HG03280 (cell line): ENCODE results near the gene SERINC4.
"Not testable (repeated sequence)": the region's sequence is repeated elsewhere in the genome, so short reads cannot be mapped to it uniquely, and the experiment has no call there.

Source experiments
- ATAC-seq: cut with Tn5 transposase; IDR thresholded peaks from one replicate; pipeline ENCODE4 v1.9.1; 2021; ENCODE audit warnings: mild to moderate bottlenecking, moderate library complexity; ENCODE audit not compliant: unreplicated experiment

The SERINC4 gene

GRCh38 chr15:43799945-43800285 is at the start of gene SERINC4:
SERINC4 (minus strand) TSS chr15:43800220; CDS start chr15:43799986, 234 bp downstream.
- ATAC-seq = no peak

DNA sequence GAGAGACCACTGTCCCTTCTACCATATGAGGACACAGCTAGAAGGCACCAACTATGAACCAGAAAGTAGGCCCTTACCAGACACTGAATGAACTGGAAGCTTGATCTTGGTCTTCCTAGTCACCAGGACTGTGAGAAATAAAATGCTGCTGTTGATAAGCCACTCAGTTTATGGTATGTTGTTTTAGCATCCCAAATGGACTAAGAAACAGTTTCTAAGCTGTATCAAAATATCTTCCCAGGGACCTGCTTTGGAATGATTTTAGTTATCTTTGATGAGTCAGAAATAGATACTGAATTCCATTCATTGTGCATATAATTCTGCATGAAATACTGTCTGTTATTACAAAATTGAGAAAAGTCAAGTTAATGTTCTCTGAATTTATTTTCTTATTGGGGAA is 45.4 kb upstream of the SERINC4 start:
- ATAC-seq = no peak

- ATAC-seq = not testable (repeated sequence)
Measured at GRCh38 chr15:43832485-43832884, 32.5 kb upstream of the SERINC4 start.

DNA sequence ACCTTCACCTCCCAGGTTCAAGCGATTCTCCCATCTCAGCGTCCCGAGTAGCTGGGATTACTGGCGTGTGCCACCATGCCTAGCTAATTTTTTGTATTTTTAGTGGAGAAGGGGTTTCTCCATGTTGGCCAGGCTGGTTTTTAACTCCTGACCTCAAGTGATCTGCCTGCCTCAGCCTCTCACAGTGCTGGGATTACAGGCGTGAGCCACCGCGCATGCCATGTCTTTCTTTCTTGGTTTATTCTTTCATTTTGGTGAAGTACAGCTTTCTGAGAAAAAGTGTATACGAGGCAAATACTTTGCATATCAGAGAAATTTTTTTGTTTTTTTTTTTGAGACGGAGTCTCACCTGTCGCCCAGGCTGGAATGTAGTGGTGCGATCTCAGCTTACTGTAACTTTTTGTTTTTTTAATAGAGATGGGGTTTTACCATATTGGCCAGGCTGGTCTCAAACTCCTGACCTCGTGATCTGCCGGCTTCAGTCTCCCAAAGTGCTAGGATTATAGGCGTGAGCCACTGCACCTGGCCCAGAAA is 31.6 kb upstream of the SERINC4 start:
- not testable (repeated sequence) for ATAC-seq

- ATAC-seq = not testable (repeated sequence)
Measured at GRCh38 chr15:43830691-43831275, 30.8 kb upstream of the SERINC4 start.

GRCh38 chr15:43829951-43830540 is 30.0 kb upstream of the SERINC4 start:
- ATAC-seq = not testable (repeated sequence)

GRCh38 chr15:43828061-43828657 is 28.1 kb upstream of the SERINC4 start:
- no peak for ATAC-seq

DNA sequence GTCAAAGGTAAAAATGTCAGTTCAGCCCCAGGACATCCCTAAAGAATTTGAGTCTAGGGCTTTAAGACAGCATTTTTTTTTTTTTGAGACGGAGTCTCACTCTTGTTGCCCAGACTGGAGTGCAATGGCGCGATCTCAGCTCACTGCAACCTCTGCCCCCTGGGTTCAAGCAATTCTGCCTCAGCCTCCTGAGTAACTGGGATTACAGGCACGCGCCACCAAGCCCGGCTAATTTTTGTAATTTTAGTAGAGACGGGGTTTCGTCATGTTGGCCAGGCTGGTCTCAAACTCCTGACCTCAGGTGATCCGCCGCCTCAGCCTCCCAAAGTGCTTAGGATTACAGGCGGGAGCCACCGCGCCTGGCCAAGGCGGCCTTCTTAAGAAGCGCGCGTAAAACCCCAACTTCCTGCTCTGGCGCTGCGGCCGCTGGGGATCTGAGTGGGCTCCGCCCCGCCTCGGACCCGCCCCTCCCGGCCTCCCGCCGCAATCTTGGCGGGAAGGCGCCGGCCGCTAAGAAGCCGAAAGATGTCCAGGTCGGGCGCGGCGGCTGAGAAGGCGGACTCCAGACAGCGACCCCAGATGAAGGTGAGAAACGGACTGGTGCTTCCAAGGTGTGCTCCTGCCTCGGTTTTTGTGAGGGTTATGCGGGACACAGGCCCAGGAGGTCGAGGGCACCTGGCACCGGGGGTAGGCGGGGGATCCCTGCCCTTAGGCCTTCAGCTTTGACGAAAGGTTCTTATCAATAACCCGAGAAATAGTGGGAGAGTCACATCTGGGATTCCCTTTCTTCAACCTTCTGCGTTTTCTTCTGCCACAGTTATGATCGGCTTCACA is 26.7 kb upstream of the SERINC4 start, which contains the start of gene WDR76:
Gene WDR76, plus strand, starts transcription at position 495 of the 834 bp plus-strand sequence. Its CDS starts 31 bp downstream, at position 526.
- ATAC-seq = peak; percentile 51

DNA sequence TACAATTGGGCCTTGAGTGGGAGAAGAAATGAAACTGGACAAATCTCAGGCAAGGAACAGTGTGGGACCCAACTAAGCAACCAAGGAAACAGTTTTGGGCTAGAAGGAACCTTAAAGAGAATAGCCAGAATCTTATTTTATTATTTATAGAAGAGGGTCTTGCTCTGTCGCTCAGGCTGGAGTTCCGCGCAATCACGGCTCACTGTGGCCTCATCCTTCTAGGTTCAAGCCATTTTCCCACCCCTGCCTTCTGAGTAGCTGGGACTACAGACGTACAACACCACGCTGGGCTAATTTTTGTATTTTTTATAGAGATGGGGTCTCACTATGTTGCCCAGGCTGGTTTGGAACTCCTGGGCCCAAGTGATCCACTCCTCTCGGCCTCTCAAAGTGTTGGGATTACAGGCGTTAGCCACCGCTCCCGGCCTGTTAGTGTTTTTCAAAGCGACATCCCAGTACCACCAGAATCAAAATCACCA is 26.0 kb upstream of the SERINC4 start:
- ATAC-seq = no peak

DNA sequence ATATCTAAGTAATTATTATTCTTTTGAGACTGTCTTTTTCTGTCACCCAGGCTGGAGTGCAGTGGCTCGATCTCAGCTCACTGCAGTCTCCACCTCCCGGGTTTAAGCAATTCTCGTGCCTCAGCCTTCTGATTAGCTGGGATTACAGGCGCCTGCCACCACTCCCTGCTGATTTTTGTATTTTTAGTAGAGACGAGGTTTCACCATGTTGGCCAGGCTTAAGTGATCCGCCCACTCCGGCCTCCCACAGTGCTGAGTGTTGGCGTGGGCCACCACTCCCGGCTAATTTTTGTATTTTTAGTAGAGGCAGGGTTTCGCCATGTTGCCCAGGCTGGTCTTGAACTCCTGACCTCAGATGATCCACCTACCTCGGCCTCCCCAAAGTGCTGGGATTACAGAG is 25.3 kb upstream of the SERINC4 start:
- not testable (repeated sequence) for ATAC-seq

DNA sequence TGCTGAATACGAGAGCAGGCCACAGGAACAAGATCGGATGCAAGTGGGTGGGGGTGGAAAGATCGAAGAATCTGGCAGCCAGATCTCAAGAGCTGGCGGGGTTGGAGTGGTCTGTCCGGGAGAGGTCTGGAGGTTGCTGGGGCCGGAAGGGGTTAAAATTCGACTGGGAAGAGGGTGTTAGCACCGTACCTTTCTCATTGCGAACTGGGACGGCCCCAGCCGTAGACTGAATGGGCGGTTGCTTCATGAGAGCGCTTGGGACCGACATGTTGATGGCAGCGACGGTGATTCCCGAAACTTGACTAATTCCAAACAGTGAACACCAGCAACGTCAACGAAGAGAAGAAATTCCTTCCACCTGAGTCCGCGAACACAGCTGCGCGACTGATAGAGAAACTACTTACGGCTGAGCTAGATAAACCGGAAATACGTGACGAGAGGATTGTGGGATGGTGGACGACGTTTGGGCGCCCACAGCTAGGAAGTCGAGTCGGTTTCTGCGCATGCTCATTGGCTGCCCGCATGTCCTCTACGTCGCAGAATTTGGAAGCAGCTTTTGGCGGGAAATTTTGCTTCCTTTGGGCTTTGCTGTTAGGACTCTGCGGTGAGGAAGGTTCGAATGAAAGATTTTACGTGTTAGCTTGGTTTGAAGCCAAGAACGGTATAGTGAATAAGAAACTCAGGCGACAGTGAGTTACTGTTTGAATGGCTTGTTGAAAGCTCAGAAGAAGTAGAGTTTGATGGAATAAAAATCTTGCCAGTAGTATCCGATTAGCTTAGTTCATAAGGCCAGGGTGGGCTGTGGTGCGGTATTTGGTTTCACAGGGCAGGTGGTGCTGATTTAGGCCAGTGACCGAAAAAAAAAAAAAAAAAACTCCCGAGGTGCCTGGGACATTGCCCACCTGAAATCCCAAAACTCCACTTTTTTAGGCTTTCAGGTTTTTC is 24.6 kb upstream of the SERINC4 start, which contains the start of gene MFAP1:
Gene MFAP1, minus strand, starts transcription at position 389 of the 945 bp plus-strand sequence. Its CDS starts 121 bp downstream, at position 268.
- peak; percentile 72 for ATAC-seq

DNA sequence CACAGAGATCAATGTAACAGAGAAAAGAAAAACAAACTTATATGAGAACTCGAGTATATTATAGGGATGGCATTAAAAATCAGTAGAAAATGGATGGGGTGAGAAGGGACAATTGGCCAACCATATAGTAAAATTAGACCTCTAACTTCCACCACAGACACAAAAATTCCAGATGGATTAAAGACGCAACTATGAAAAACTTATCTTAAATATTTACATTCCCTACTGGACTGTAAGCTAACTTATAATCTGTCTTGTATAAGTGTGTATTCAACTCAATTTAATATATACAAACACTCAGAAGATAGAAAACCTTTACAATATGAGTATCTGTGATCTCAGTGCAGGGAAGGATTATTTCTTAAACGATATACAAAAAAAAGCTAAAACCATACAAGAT is 21.5 kb upstream of the SERINC4 start:
- ATAC-seq = no peak

GRCh38 chr15:43815064-43815463 is 15.0 kb upstream of the SERINC4 start:
- not testable (repeated sequence) for ATAC-seq

DNA sequence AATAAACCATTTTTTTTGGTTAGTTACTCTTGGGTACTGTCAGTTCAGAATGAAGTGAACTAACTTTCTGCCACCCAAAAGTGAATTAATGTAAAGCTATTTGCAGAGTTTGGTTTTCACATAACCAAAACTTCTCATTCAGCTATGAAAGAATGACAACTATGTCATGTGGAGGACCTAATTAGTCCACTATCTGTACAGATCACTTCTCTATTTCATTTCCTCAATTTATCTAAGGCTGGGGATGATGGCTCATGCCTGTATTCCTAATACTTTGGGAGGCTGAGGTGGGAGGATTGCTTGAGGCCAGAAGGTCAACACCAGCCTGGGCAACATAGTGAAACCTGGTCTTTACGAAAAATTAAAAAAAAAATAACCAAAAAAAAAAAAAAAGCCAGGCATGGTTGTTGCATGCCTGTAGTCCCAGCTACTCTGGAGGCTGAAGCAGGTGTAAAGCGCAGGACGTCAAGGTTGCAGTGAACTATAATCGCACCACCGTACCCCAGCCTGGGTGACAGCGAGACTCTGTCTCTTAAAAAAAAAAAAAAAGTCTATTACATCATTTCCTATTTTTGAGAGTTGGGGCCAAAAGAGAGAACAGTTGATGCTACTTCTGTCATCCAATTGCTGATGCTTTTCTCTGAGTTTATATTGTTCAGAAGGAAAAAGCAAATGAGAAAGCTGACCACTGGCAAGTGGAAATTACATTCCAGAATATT is 9.1 kb upstream of the SERINC4 start:
- no peak for ATAC-seq

DNA sequence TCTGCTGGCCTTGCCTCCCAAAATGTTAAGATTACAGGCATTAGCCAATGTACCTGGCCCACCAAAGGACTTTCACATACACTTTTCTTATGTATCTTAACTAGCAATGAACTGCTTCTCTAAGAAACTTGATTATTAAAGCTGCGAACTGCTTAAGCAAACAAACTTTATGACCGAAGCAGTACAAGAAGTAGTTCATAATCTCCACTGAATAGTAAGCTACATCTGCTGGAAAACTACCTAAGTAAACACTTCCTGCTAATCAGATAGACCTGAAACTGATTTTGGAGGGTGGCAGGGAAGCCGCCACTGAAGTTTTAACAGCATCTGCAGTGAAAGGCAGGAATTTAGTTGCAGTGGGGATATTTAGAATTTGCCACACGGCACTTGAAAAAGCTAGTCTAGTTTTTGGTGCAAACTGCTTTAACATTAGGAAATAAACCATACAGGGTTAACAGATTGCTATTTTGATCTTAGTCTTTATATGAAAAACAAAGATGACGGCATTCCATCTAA is 8.5 kb upstream of the SERINC4 start:
- no peak for ATAC-seq

DNA sequence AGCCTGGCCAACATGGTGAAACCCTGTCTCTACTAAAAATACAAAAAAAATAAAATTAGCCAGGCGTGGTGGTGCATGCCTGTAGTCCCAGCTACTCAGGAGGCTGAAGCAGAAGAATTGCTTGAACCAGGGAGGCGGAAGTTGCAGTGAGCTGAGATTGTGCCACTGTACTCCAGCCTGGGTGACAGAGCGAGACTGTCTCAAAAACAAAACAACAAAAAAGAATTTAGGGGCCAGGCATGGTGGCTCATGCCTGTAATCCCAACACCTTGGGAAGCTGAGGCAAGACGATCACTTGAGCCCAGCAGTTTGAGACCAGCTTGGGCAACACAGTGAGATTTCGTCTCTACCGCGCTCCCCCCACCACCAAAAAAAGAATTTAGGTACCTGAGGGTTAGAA is 2.7 kb upstream of the SERINC4 start:
- not testable (repeated sequence) for ATAC-seq

DNA sequence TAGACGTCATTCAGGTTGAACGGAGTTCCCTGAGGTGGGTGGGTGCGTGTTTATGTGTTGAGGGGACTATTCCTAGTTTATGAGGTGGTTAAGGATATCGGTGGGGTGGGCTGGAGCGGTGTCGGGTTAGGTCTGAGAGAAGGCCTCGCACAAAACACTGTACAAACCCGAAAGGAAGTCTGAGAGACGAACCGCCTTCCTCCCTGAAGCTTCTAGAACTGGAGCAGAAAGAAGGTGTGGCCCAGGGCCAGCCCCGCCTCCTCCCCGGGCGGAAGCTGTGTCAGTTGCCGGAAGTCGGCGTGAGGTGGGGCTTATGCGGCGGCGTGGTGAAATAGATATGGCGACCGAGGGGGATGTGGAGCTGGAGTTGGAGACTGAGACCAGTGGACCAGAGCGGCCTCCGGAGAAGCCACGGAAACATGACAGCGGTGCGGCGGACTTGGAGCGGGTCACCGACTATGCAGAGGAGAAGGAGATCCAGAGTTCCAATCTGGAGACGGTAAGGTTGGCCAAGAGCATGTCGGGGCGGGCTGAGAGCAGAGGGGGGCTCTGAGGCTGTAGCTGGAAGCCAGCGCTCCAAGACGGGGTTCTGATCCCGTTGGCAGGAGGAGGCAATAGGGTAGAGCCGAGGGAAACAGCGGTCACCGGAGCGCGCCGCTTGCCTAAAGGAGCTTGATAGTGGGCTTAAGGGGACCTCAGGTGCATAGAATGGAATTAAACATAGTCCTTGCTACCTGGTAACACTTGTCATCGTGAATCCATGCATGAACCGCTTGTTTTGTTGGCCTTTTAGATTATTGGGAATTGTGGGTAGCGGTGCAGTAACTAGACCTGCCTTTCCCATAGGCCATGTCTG is 494 bp upstream of the SERINC4 start, which contains the start of gene HYPK:
Gene HYPK, plus strand, starts transcription at position 314 of the 856 bp plus-strand sequence. Its CDS starts 24 bp downstream, at position 338.
- ATAC-seq = peak; percentile 90
